Skin epidermis (tissue), 12 donors: Measurements from ENCODE around the gene LIX1.

ENCODE experiments used
- H3K27ac ChIP-seq, 21 experiments: fragments of 200-600 bp; sonication (generic) in 11 of 21; one replicate each; pipeline ENCODE4 v1.5.0; 2020; ENCODE audit warnings: mild to moderate bottlenecking in 3 of 21, inconsistent platforms in 2 of 21, moderate library complexity in 2 of 21
- H3K4me3 ChIP-seq, 7 experiments: fragments of 200-600 bp; sonication (generic) in 2 of 7; one replicate each; pipeline ENCODE4 v1.5.0; 2020; ENCODE audit warnings: inconsistent platforms in 2 of 7, mild to moderate bottlenecking in 2 of 7, moderate library complexity in 1 of 7

The LIX1 gene

GRCh38 chr5:97111004-97111403, 31.4 kb downstream of the LIX1 start:
- H3K27ac ChIP-seq: no peak overlapping the region

GRCh38 chr5:97107318-97107717, 35.1 kb downstream of the LIX1 start:
- Histone ChIP-seq H3K27ac (no peak overlapping the region), H3K4me3 (no peak overlapping the region)

More at GRCh38 chr5:97111004-97111403, 31.4 kb downstream of the LIX1 start:
- no peak overlapping the region for H3K4me3 ChIP-seq

- H3K4me3 ChIP-seq: no peak overlapping the region
- no peak overlapping the region for H3K27ac ChIP-seq
Observed at GRCh38 chr5:97106216-97106581, 36.2 kb downstream of the LIX1 start.

- no peak overlapping the region for H3K27ac ChIP-seq
- H3K4me3 ChIP-seq: no peak overlapping the region
Observed at GRCh38 chr5:97105501-97106215, 36.8 kb downstream of the LIX1 start.

- peak overlapping the region in 2 of 21 experiments; percentile 11 to 14 for H3K27ac ChIP-seq
- H3K4me3 ChIP-seq: no peak overlapping the region
Observed at GRCh38 chr5:97102010-97102470, 40.4 kb downstream of the LIX1 start.

GRCh38 chr5:97101189-97101910, 41.1 kb downstream of the LIX1 start:
- Histone ChIP-seq H3K27ac (peak overlapping the region in 2 of 21 experiments; percentile 11 to 14), H3K4me3 (no peak overlapping the region)

GRCh38 chr5:97100476-97100875, 41.9 kb downstream of the LIX1 start:
- no peak overlapping the region for H3K27ac ChIP-seq
- no peak overlapping the region for H3K4me3 ChIP-seq

- no peak overlapping the region for H3K4me3 ChIP-seq
- no peak overlapping the region for H3K27ac ChIP-seq
Observed at GRCh38 chr5:97098922-97099321, 43.5 kb downstream of the LIX1 start.

- Histone ChIP-seq H3K27ac (no peak overlapping the region), H3K4me3 (no peak overlapping the region)
Observed at GRCh38 chr5:97097326-97098230, 44.8 kb downstream of the LIX1 start.

GRCh38 chr5:97096846-97097245, 45.6 kb downstream of the LIX1 start:
- Histone ChIP-seq H3K4me3 (no peak overlapping the region), H3K27ac (no peak overlapping the region)

GRCh38 chr5:97096191-97096590, 46.2 kb downstream of the LIX1 start:
- Histone ChIP-seq H3K4me3 (no peak overlapping the region), H3K27ac (no peak overlapping the region)

- Histone ChIP-seq H3K4me3 (no peak overlapping the region), H3K27ac (no peak overlapping the region)
Observed at GRCh38 chr5:97095318-97095732, 47.1 kb downstream of the LIX1 start.

GRCh38 chr5:97094579-97095317, 47.7 kb downstream of the LIX1 start:
- Histone ChIP-seq H3K27ac (no peak overlapping the region), H3K4me3 (no peak overlapping the region)

- no peak overlapping the region for H3K4me3 ChIP-seq
- no peak overlapping the region for H3K27ac ChIP-seq
Observed at GRCh38 chr5:97093193-97093592, 49.2 kb downstream of the LIX1 start.

- no peak overlapping the region for H3K4me3 ChIP-seq
- no peak overlapping the region for H3K27ac ChIP-seq
Observed at GRCh38 chr5:97090944-97091343, 51.5 kb downstream of the LIX1 start.

- Histone ChIP-seq H3K4me3 (no peak overlapping the region), H3K27ac (no peak overlapping the region)
Observed at GRCh38 chr5:97089149-97089801, 53.1 kb downstream of the LIX1 start.

GRCh38 chr5:97088774-97089148, 53.6 kb downstream of the LIX1 start:
- Histone ChIP-seq H3K4me3 (no peak overlapping the region), H3K27ac (no peak overlapping the region)

- H3K27ac ChIP-seq: no peak overlapping the region
- no peak overlapping the region for H3K4me3 ChIP-seq
Observed at GRCh38 chr5:97087138-97087537, 55.3 kb downstream of the LIX1 start.
